OCI-LY1 (cell line): ENCODE measurements around the gene ADAMTS17.

Source experiments
- H2AFZ ChIP-seq: fragments of 200-600 bp; sonication (generic), shearing (Covaris generic); 2 replicates; pipeline ENCODE4 v1.6.0; 2014; ENCODE audit warnings: antibody characterized with exemption, mild to moderate bottlenecking, low read length
- H3F3A ChIP-seq: fragments of 200-600 bp; sonication (generic), shearing (Covaris generic); 2 replicates; pipeline ENCODE4 v1.6.0; 2014; ENCODE audit warnings: mild to moderate bottlenecking, antibody characterized with exemption, low read length, moderate library complexity; ENCODE audit not compliant: insufficient read depth
- H3K27ac ChIP-seq: fragments of 200-600 bp; sonication (generic); 2 replicates; pipeline ENCODE4 v1.5.1; 2014; ENCODE audit warnings: low read length, mixed run types, mild to moderate bottlenecking, low read depth; ENCODE audit not compliant: poor library complexity, severe bottlenecking
- H3K27me3 ChIP-seq: fragments of 200-600 bp; sonication (generic); 2 replicates; pipeline ENCODE4 v1.6.0; 2014; ENCODE audit warnings: antibody characterized with exemption, mild to moderate bottlenecking, low read length, moderate library complexity; ENCODE audit not compliant: insufficient read depth
- H3K36me3 ChIP-seq: fragments of 200-600 bp; sonication (generic); 2 replicates; pipeline ENCODE4 v1.6.1; 2014; ENCODE audit warnings: mild to moderate bottlenecking, antibody characterized with exemption, low read length, moderate library complexity, mixed read lengths; ENCODE audit not compliant: insufficient read depth
- H3K4me1 ChIP-seq: fragments of 200-600 bp; sonication (generic); 2 replicates; pipeline ENCODE4 v1.5.1; 2014; ENCODE audit warnings: mild to moderate bottlenecking, low read length, moderate library complexity; ENCODE audit not compliant: insufficient read depth, severe bottlenecking
- H3K4me2 ChIP-seq: fragments of 200-600 bp; sonication (generic), shearing (Covaris generic); 2 replicates; pipeline ENCODE4 v1.6.1; 2014; ENCODE audit warnings: low read length
- H3K4me3 ChIP-seq: fragments of 200-600 bp; sonication (generic); 2 replicates; pipeline ENCODE4 v1.5.1; 2014; ENCODE audit warnings: low read length, low read depth, mild to moderate bottlenecking, mixed read lengths; ENCODE audit not compliant: poor library complexity, severe bottlenecking
- H3K79me2 ChIP-seq: fragments of 200-600 bp; shearing (Covaris generic); 2 replicates; pipeline ENCODE4 v1.6.1; 2016; ENCODE audit warnings: mixed run types, low read length, mixed read lengths; ENCODE audit not compliant: insufficient read depth
- H3K9ac ChIP-seq: fragments of 200-600 bp; sonication (generic), shearing (Covaris generic); 2 replicates; pipeline ENCODE4 v1.6.1; 2014; ENCODE audit warnings: mild to moderate bottlenecking, low read length, mixed read lengths
- H3K9me2 ChIP-seq: fragments of 200-600 bp; sonication (generic), shearing (Covaris generic); 2 replicates; pipeline ENCODE4 v1.6.1; 2014; ENCODE audit warnings: low read depth, mild to moderate bottlenecking, low read length, mixed read lengths
- H3K9me3 ChIP-seq: fragments of 200-600 bp; shearing (Covaris generic); 2 replicates; pipeline ENCODE4 v1.6.1; 2014; ENCODE audit warnings: low read length, mixed read lengths
- H4K20me1 ChIP-seq: fragments of 200-600 bp; sonication (generic), shearing (Covaris generic); 2 replicates; pipeline ENCODE4 v1.6.0; 2016; ENCODE audit warnings: mild to moderate bottlenecking, low read length; ENCODE audit not compliant: insufficient read depth
- CTCF ChIP-seq: fragments of 200-600 bp; sonication (generic), shearing (Covaris generic); IDR thresholded peaks from 2 replicates; pipeline ENCODE4 v1.5.1; 2017; ENCODE audit warnings: mild to moderate bottlenecking, antibody characterized with exemption, low read length, moderate library complexity, mixed read lengths
- EZH2 ChIP-seq: fragments of 200-600 bp; sonication (generic), shearing (Covaris generic); IDR thresholded peaks from 2 replicates; pipeline ENCODE4 v1.8.0; 2017; ENCODE audit warnings: borderline replicate concordance, mixed run types, mild to moderate bottlenecking, antibody characterized with exemption, low read length, moderate library complexity, mixed read lengths

The ADAMTS17 gene

DNA sequence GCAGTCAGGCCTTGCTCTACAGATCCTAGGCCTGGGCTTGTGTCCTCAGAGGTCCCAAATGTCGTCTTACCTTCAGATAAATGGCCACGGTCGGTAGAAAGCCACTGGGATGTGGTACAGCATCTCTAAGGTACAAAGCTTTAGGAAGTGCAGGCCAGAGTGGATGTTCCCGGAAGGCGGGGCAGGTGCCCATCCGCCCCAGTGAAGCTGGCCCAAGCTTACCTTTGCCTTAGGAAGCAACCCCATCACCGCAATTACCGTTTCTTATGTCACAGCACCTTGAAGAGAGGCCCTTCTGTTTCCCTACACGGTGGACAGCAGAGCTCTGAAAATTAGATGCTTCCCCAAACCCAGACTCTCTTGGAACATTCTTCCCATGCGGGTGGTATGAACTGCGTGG lies 368.4 kb downstream of the ADAMTS17 start:
- H3K36me3 ChIP-seq = no peaks in the 10 kb centered on the region
- H3K9me3 ChIP-seq = no peaks in the 10 kb centered on the region

DNA sequence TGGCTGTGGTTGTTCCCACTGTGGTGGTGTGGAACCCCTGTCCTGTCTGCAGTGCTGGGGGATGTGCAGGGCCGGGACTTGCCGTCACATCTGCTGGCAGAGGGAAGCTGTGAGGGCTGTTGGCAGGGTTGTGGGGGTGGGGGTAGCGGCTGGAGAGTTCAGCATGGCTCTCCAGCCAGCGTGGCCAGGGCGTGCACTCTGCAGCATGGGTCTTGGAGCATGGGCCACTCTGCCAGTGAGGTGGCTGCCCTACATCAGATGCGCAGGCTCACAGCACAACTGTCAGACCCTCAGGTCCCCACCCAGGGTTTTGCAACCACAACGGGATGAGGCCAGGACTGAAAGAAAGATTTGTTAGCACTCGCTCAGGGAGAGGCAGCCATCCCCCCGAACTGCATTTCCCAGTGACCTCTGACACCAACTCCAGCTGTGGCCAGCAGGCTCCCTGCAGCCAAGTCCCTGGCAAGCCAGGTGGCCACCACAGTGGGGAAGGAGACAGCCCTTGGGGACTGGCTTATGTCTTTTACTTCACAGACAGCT lies 370.8 kb downstream of the ADAMTS17 start:
- H3K9me2 ChIP-seq = no peaks in the 10 kb centered on the region

More for the DNA sequence above, 368.4 kb downstream of the ADAMTS17 start:
- H3F3A ChIP-seq = no peaks in the 10 kb centered on the region
- no peaks in the 10 kb centered on the region for H3K27me3 ChIP-seq
- TF ChIP-seq EZH2 (no peak), CTCF (no peak)
- no peaks in the 10 kb centered on the region for H3K79me2 ChIP-seq
- no peak overlapping the region for H3K4me2 ChIP-seq
- H3K9me2 ChIP-seq = no peaks in the 10 kb centered on the region
- H3K9ac ChIP-seq = no peak overlapping the region
- no peak overlapping the region for H2AFZ ChIP-seq
- no peak overlapping the region for H3K4me3 ChIP-seq
- no peak overlapping the region for H3K27ac ChIP-seq
- no peaks in the 10 kb centered on the region for H4K20me1 ChIP-seq
- H3K4me1 ChIP-seq = no peaks in the 10 kb centered on the region

DNA sequence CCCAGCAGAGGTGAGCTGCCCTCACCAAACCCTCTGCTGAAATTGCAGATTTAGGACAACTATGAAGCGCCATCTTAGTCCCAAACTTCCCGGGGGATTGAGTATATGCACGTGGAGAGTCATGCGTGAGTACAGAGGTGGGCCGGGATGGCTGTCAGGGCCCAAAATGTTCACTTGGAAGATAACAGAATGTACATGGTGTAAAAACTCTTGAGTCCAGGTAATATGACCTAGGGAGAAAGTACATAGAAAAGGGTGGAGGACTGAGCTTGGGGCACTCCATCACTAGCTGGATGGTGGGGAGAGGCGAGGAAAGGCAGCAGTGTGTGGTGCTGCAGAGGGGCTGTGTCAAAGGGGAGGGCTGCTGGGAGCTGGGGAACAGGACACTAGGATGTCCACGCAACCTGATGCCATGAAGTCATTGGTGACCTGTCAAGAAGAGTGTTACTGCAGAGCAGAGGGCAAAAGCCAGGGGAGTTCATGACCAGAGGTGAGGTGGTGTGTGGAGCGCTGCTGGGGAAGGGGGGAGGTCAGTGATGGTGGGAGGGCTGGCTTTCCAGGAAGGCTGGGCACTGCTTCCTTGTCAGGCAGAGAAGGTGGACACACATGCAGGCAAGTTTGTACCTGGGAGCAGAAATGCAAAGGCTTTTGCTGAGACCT lies 372.4 kb downstream of the ADAMTS17 start:
- Histone ChIP-seq H3K27me3 (no peaks in the 10 kb centered on the region), H3K9me2 (no peaks in the 10 kb centered on the region), H3F3A (no peaks in the 10 kb centered on the region), H3K36me3 (no peaks in the 10 kb centered on the region), H4K20me1 (no peaks in the 10 kb centered on the region), H3K4me2 (no peak overlapping the region), H3K9me3 (no peaks in the 10 kb centered on the region), H3K4me3 (no peak overlapping the region), H3K9ac (no peak overlapping the region), H3K4me1 (no peaks in the 10 kb centered on the region), H2AFZ (no peak overlapping the region), H3K79me2 (no peaks in the 10 kb centered on the region), H3K27ac (no peak overlapping the region)
- TF ChIP-seq CTCF (no peak), EZH2 (no peak)

More for the DNA sequence above, 370.8 kb downstream of the ADAMTS17 start:
- TF ChIP-seq CTCF = no peak
- no peak for TF ChIP-seq EZH2
- Histone ChIP-seq H3K9me3 (no peaks in the 10 kb centered on the region), H4K20me1 (no peaks in the 10 kb centered on the region), H3K4me1 (no peaks in the 10 kb centered on the region), H3K36me3 (no peaks in the 10 kb centered on the region), H3K27me3 (no peaks in the 10 kb centered on the region), H3K4me2 (no peak overlapping the region), H2AFZ (no peak overlapping the region), H3F3A (no peaks in the 10 kb centered on the region), H3K27ac (no peak overlapping the region), H3K79me2 (no peaks in the 10 kb centered on the region), H3K4me3 (no peak overlapping the region), H3K9ac (no peak overlapping the region)
